HEK293 (cell line): ENCODE results near the gene COL1A1.

ENCODE experiments used
- ATF2 ChIP-seq: fragments of 450-650 bp; formaldehyde crosslinking; IDR thresholded peaks from 2 replicates; pipeline ENCODE4 v1.5.1; 2016; ENCODE audit warnings: missing biosample characterization, missing genetic modification characterization, low read depth
- BCL6B ChIP-seq: fragments of 450-650 bp; formaldehyde crosslinking; IDR thresholded peaks from 2 replicates; pipeline ENCODE4 v1.5.1; 2017; ENCODE audit warnings: missing biosample characterization, missing genetic modification characterization
- CTCF ChIP-seq: fragments of 450-650 bp; formaldehyde crosslinking; IDR thresholded peaks from 2 replicates; pipeline ENCODE4 v1.5.1; 2016; ENCODE audit warnings: missing biosample characterization, missing genetic modification characterization
- GLIS1 ChIP-seq: fragments of 450-650 bp; formaldehyde crosslinking; IDR thresholded peaks from 2 replicates; pipeline ENCODE4 v1.5.1; 2016; ENCODE audit warnings: missing biosample characterization, missing genetic modification characterization
- HOXD13 ChIP-seq: sonication (generic); formaldehyde crosslinking; IDR thresholded peaks from 2 replicates; pipeline ENCODE4 v1.8.0; 2022; ENCODE audit warnings: missing genetic modification reagents, borderline replicate concordance
- IKZF3 ChIP-seq: fragments of 450-650 bp; IDR thresholded peaks from 2 replicates; pipeline ENCODE4 v1.5.0; 2018; ENCODE audit warnings: missing biosample characterization, mild to moderate bottlenecking, missing genetic modification characterization, moderate library complexity
- PATZ1 ChIP-seq: fragments of 450-650 bp; formaldehyde crosslinking; IDR thresholded peaks from 2 replicates; pipeline ENCODE4 v1.5.1; 2016; ENCODE audit warnings: missing biosample characterization, missing genetic modification characterization
- PRDM10 ChIP-seq: fragments of 450-650 bp; formaldehyde crosslinking; IDR thresholded peaks from 2 replicates; pipeline ENCODE4 v1.5.1; 2016; ENCODE audit warnings: missing biosample characterization, missing genetic modification characterization
- REPIN1 ChIP-seq: fragments of 450-650 bp; formaldehyde crosslinking; IDR thresholded peaks from 2 replicates; pipeline ENCODE4 v1.5.1; 2017; ENCODE audit warnings: missing biosample characterization, missing genetic modification characterization, low read depth
- SALL2 ChIP-seq: fragments of 450-650 bp; formaldehyde crosslinking; IDR thresholded peaks from 2 replicates; pipeline ENCODE4 v1.5.0; 2017; ENCODE audit warnings: missing biosample characterization, mild to moderate bottlenecking, missing genetic modification characterization, borderline replicate concordance
- TCF7L2 ChIP-seq: IDR thresholded peaks from 2 replicates; pipeline ENCODE4 v1.6.1; 2011; ENCODE audit warnings: low read depth, mild to moderate bottlenecking, inconsistent platforms, low read length, moderate library complexity, borderline replicate concordance
- ZBTB44 ChIP-seq: fragments of 450-650 bp; IDR thresholded peaks from 2 replicates; pipeline ENCODE4 v1.5.1; 2018; ENCODE audit warnings: missing biosample characterization, mild to moderate bottlenecking, missing genetic modification characterization
- ZBTB7A ChIP-seq: fragments of 450-650 bp; formaldehyde crosslinking; IDR thresholded peaks from 2 replicates; pipeline ENCODE4 v1.5.1; 2016; ENCODE audit warnings: low read depth, missing biosample characterization, missing genetic modification characterization
- ZIC2 ChIP-seq: fragments of 450-650 bp; formaldehyde crosslinking; IDR thresholded peaks from 2 replicates; pipeline ENCODE4 v1.5.1; 2016; ENCODE audit warnings: missing biosample characterization, missing genetic modification characterization
- ZNF10 ChIP-seq: fragments of 450-650 bp; formaldehyde crosslinking; IDR thresholded peaks from 2 replicates; pipeline ENCODE4 v1.5.1; 2017; ENCODE audit warnings: missing biosample characterization, missing genetic modification characterization
- ZNF18 ChIP-seq: fragments of 450-650 bp; formaldehyde crosslinking; IDR thresholded peaks from 2 replicates; pipeline ENCODE4 v1.5.1; 2016; ENCODE audit warnings: missing biosample characterization, missing genetic modification characterization
- ZNF184 ChIP-seq: fragments of 450-650 bp; IDR thresholded peaks from 2 replicates; pipeline ENCODE4 v1.5.1; 2018; ENCODE audit warnings: missing biosample characterization, mild to moderate bottlenecking, missing genetic modification characterization
- ZNF423 ChIP-seq: fragments of 450-650 bp; formaldehyde crosslinking; IDR thresholded peaks from 2 replicates; pipeline ENCODE4 v1.5.1; 2016; ENCODE audit warnings: missing biosample characterization, missing genetic modification characterization
- ZNF529 ChIP-seq: fragments of 450-650 bp; formaldehyde crosslinking; IDR thresholded peaks from 2 replicates; pipeline ENCODE4 v1.5.1; 2017; ENCODE audit warnings: missing genetic modification characterization, missing biosample characterization; ENCODE audit not compliant: insufficient replicate concordance
- ZNF561 ChIP-seq: fragments of 450-650 bp; IDR thresholded peaks from 2 replicates; pipeline ENCODE4 v1.5.1; 2018; ENCODE audit warnings: missing biosample characterization, missing genetic modification characterization, borderline replicate concordance
- ZNF610 ChIP-seq: fragments of 450-650 bp; formaldehyde crosslinking; IDR thresholded peaks from 2 replicates; pipeline ENCODE4 v1.5.1; 2016; ENCODE audit warnings: missing biosample characterization, missing genetic modification characterization, borderline replicate concordance
- ZSCAN23 ChIP-seq: fragments of 450-650 bp; formaldehyde crosslinking; IDR thresholded peaks from 2 replicates; pipeline ENCODE4 v1.5.1; 2016; ENCODE audit warnings: missing biosample characterization, missing genetic modification characterization

Gene COL1A1

GRCh38 chr17:50148226-50149090 is 53.0 kb downstream of the COL1A1 start (continued):
- no peak for TF ChIP-seq ATF2 (tag by site-specific recombination)
- no peak for TF ChIP-seq REPIN1 (tag by site-specific recombination)
- peak; percentile 74 for TF ChIP-seq ZIC2 (tag by site-specific recombination)
- TF ChIP-seq HOXD13 (CRISPR knock-in tag), result no peak
- TF ChIP-seq ZNF610 (tag by site-specific recombination), result no peak
- TF ChIP-seq GLIS1 (tag by site-specific recombination), result peak; percentile 96
- TF ChIP-seq ZNF423 (tag by site-specific recombination), result 0 out of 2 replicates have a peak, but pooled peaks have one; percentile 14
- TF ChIP-seq CTCF (tag by site-specific recombination), result peak; percentile 28
- TF ChIP-seq SALL2 (tag by site-specific recombination), result no peak
- no peak for TF ChIP-seq ZNF561
- peak; percentile 77; the same call in 1 of the 2 replicates for TF ChIP-seq IKZF3
- TF ChIP-seq ZSCAN23, result no peak
- TF ChIP-seq PRDM10 (tag by site-specific recombination), result peak; percentile 97
- TF ChIP-seq ZBTB44 (tag by site-specific recombination), result no peak
- TF ChIP-seq PATZ1 (tag by site-specific recombination), result peak; percentile 67; the same call in 1 of the 2 replicates
- no peak for TF ChIP-seq BCL6B (tag by site-specific recombination)
- no peak for TF ChIP-seq ZNF184 (tag by site-specific recombination)
- 0 out of 2 replicates have a peak, but pooled peaks have one; percentile 45 for TF ChIP-seq ZBTB7A
- TF ChIP-seq ZNF10 (tag by site-specific recombination), result 0 out of 2 replicates have a peak, but pooled peaks have one; percentile 27
- TF ChIP-seq ZNF18 (tag by site-specific recombination), result no peak
- no peak for TF ChIP-seq TCF7L2
- TF ChIP-seq ZNF529, result no peak
